GM12872 (cell line): ENCODE measurements around the gene E4F1.

Experiments
- TF ChIP-seq, protein P1 (sequence below): IDR thresholded peaks from 3 replicates; pipeline ENCODE4 v1.5.1; 2011; ENCODE audit warnings: low read depth, mild to moderate bottlenecking, low read length, moderate library complexity; ENCODE audit not compliant: insufficient read depth

Gene E4F1

DNA sequence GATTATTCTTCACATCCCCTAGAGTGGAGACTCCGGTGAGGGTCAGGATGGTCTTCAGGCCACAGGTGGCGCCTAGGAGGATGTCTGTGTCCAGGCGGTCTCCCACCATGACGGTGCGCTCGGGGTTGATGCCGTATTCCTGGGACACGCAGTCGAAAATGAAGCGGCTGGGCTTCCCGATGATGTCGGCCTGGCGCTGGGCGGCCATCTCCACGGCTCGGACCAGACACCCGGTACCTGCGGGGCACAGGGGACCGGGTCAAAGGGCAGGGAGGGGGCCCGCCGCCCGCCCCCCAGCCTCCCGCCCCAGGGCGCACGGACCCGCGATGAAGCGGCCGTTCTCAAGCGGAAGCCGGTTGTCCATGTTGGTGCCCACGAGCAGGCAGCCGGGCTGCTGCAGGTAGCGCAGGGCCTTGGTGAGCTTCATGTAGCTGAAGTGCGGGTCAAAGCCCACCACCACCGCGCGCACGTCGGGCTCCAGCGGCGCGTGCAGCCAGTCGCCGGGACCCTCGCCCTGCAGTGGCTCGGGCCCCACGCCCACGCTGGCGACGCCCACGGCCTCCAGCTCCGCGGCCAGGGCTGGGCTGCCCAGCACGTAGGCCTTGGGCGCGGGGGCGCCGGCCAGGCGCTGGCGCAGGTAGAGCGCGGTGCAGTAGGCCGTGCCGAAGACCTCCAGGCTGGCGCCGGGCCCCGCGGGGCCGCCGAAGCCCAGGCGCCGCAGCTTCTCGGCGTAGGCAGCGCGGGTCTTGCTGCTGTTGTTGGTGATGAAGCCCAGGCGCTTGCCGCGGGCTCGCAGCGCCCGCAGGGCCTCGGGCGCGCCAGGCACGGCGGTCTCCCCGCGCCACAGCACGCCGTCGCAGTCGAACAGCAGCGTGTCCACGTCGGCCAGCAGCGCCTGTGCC, 9.3 kb upstream of the E4F1 start:
- TF ChIP-seq, protein P1, sequence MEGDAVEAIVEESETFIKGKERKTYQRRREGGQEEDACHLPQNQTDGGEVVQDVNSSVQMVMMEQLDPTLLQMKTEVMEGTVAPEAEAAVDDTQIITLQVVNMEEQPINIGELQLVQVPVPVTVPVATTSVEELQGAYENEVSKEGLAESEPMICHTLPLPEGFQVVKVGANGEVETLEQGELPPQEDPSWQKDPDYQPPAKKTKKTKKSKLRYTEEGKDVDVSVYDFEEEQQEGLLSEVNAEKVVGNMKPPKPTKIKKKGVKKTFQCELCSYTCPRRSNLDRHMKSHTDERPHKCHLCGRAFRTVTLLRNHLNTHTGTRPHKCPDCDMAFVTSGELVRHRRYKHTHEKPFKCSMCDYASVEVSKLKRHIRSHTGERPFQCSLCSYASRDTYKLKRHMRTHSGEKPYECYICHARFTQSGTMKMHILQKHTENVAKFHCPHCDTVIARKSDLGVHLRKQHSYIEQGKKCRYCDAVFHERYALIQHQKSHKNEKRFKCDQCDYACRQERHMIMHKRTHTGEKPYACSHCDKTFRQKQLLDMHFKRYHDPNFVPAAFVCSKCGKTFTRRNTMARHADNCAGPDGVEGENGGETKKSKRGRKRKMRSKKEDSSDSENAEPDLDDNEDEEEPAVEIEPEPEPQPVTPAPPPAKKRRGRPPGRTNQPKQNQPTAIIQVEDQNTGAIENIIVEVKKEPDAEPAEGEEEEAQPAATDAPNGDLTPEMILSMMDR, result no peak

DNA sequence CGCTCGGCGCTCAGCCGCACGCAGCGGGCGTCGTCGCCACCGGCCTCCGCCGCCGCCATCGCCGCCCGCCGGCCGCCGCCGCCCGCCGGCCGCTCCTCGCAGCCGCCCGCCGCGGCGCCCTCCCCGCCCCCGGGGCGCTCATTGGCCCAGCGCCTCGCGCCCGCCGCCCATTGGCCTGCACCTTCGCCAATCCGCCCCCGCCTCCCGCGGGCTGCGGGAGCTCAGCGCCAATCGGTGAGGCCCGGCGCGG, 8.7 kb upstream of the E4F1 start, which contains the start of gene PGP:
PGP (minus strand) TSS at position 122 of the 250 bp plus-strand sequence; CDS start at position 59, 63 bp downstream.
- TF ChIP-seq, protein P1, result no peak

DNA sequence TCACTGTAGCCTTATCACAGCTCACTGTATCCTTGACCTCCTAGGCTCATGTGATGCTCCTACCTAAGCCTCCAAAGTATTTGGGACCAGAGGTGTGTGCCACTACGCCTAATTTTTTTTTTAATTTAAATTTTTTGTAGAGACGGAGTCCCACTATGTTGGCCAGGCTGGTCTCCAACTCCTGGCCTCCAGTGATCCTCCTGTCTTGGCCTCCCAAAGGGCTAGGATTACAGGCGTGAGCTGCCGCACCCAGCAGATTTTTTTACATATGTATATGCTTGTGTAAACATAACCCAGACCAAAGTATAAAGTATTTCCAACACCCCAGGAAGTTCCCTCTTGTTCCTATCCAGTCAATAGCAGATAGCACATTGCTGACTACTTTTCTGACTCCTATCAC, 7.1 kb upstream of the E4F1 start:
- TF ChIP-seq, protein P1, result no peak

DNA sequence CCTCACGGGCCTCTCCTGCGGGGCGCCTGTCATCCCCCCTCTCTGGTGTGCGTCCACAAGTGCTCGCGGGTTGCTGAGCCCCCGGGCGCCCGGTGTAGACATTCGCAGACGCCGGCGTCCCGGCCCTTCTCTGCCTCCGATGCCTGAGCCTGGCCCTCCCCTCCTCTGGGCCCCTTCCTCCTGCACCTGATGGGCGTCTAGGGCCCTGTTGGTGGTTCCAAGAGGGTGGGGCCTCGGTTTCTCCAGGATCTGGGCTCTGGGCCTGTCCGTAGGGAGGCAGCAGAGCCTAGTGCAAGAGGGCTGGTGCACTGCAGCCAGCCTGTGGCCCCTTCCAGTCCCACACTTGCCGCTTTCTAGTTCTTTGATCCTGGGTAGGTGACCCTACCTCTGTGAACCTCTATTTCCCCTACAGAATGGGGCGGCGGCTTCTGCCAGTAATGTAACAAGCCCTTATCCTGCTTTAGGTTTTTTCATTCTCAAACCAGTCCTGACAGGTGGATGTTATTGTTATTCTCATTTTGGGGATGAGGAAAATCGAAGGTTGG, 623 bp downstream of the E4F1 start:
- TF ChIP-seq, protein P1, result 0 out of 3 replicates have a peak, but pooled peaks have one; percentile 13

DNA sequence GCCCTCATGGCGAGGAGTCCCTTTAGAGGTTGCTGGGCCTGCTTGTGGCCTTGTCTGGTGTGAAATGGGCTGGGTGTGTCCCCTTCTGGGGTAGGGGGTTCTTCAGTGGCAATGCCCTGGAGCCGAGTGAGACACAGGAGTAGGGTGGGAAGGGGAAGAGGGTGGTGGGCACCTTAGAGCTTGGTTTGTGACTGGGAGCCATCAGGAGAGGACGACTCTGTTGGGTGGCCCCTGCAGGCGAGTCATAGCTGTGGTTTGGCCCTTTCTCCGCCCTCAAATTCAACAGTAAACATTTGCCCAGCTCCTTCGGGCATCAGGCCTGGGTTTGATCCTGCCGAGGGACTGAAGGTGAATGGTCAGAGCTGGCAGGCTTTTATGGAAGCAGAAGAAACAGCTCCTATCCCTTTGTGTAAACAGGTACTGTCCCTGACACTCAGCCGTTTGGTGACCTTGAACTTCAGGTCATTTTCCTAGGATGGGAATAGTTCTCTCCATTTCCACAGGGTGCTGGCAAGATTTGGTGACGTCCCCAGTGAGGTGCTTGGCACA, 2.9 kb downstream of the E4F1 start:
- TF ChIP-seq, protein P1, result no peak

DNA sequence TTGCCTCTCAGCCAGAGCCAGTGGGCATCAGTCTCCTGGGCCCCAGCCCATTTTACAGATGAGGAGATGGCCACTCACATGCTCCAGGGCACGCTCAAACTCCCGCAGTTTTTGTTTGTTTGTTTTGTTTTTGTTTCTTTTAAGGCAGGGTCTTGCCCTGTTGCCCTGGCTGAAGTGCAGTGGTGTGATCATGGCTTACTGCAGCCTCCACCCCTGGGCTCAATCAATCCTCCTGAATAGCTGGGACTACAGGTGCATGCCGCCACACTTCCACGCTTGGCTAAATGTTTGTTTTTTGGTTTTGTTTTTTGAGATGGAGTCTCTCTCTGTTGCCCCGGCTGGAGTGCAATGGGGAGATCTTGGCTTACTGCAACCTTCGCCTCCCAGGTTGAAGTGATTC, 3.5 kb downstream of the E4F1 start:
- TF ChIP-seq, protein P1, result no peak

DNA sequence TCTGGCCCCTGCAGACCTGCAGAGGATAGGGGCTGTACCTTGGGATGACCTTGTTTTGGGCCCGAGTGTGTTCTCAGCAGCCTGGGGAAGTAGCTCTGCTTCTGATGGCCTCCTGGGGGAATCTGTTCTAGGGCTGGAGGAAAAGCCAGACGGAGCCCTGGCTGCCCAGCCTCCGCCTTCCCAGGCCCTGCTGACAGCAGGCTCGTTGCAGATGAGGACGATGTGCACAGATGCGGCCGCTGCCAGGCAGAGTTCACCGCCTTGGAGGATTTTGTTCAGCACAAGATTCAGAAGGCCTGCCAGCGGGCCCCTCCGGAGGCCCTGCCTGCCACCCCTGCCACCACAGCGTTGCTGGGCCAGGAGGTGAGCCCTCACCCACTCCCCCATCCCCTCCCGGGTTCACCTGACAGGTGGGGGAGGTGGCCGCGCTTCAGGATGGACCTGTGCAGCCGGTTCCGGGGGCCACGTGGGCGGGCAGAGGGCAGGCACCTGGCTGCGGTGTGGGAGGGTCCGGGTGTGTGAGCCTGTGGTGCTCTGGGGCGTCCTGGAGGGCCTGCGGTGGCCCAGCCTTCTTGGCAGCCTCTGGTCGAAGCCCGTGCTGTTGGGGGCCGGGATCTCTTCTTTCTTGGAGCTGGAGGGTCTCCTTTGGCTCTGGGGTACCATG, 4.9 kb downstream of the E4F1 start:
- TF ChIP-seq, protein P1, result no peak
